CD4-positive, alpha-beta T cell treated with Interleukin-12 subunit alpha and Interleukin-12 subunit beta, for 1 hour (primary cell): ENCODE measurements around the gene TSEN2.

Experiments
- DNase-seq: peaks from one replicate; pipeline ENCODE4 v3.0.0-alpha.2; 2020

Gene TSEN2

DNA sequence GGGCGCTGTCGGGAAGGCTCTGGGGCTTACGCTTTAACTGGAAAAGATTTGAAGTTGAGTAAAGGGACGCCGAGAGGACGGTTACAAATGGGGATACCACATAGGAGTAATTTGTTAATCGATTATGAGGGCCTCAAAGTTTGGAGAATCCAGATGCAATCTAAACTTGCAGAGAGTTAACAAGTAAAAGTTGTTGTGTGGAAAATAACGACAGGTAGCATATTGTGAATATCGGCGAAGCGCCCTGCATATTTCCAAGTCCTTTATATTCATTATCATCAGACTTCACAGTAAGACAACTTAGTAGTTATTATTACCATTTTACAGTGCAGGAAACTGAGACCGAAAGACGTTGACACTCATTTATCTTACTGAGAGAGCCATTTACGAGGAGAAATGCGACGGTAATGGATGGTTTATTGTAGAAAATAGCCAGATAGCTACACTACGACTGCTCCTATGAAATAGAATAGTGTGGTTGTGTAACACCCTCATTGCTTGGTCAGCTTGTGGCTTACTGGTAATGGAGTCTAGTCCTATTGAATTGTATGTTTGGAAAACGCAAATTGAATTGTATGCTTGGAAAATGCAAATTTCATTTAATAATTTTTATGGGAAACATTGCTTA lies 73.3 kb downstream of the TSEN2 start:
- no peak for DNase-seq

DNA sequence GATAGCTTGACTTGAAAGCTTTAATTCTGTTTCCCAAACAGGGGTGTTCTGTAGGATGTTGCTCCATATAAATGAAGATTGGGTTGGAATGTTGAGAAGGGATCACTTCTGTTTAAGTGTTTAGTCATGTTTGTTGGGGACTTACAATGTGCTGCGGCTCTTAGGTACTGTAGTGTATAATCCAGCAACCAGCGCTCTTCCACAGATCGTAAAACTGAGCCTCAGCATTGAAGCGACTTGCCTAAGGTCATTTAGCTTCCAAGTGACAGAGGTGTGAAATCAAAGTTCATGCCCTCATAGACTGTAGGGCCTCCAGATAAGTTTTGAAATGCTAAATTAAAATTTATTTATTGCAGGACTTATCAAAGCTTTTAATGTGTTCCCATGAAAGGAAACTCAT lies 74.4 kb downstream of the TSEN2 start:
- no peak for DNase-seq

DNA sequence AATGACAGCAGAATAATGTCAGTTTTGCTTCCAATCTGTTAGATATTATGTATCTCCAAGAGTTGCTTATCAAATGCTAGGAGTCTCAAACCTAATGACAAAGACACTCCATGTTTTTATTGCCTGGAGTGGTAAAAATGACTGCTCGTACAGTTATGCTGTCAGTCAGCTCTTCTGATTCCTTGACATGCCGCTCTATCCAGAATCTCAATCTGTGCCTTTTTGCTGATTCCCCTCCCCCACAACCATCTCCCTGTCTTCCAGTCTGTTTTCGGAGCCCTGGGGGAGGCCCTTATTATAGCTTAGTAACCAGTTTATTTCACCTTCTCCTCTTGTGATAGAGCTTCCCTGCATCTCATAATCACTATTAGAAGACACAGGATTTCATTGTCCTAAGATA lies 75.2 kb downstream of the TSEN2 start:
- no peak for DNase-seq

DNA sequence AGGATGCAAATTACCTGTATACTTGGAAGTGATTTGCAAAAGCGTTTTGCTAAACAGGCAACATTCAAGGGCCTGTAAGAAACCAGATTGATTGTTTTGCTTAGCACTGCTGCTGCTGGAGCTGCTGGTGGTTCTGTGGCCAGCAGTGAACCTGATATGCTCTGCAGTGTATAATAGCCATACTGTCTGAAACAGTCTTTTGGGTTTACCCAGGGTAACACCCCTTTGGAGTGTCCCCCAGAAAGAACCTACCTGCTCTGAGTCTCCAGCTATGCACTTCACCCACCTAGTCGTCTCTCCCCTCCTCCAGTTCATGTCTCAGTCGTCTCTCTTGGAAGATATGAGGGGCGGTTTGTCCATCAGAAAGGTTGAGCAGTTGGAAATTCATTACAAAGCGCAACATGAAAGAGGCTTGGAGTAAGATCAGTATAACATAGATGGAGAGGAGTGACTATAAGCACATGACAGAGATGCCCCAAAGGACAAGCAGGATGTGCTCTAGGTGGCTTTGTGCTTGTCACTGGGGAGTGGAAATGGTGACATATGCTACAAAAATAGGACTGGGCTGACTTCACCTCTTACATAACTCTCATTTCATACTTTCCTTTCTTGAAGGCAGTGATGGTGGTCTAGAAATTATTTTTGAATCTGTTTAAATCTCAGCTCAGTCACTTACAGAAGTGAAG lies 76.4 kb downstream of the TSEN2 start:
- no peak for DNase-seq

DNA sequence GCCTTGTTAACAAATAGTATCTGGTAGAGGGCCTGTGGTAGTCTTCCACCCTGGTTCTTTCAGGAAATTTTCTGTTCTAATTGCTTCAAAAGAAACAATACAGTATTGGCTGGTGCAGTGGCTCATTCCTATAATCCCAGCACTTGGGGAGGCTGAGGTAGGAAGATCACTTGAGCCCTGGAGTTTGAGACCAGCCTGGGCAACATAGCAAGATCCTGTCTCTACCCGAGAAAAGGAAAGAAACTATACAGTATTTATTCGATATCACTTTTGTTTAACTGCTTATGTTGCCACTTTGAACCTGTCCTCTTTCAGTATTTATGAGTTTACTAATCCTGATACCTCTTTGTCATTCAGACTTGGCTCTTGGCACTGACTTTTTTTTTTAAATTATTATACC lies 77.1 kb downstream of the TSEN2 start:
- DNase-seq = no peak

DNA sequence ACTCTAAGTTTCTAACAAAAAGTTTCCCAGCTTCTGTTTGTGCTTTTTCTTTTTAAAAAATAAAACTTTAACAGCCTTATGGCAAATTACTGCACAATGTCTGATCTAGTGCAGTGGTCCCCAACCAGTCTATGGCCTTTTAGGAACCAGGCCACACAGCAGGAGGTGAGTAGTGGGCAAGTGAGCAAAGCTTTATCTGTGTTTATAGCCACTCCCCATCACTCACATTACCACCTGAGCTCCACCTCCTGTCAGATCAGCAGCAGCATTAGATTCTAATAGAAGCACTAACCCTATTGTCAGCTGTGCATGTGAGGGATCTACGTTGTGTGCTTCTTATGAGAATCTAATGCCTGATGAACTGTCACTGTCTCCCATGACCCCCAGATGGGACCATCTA lies 78.2 kb downstream of the TSEN2 start:
- DNase-seq = no peak

DNA sequence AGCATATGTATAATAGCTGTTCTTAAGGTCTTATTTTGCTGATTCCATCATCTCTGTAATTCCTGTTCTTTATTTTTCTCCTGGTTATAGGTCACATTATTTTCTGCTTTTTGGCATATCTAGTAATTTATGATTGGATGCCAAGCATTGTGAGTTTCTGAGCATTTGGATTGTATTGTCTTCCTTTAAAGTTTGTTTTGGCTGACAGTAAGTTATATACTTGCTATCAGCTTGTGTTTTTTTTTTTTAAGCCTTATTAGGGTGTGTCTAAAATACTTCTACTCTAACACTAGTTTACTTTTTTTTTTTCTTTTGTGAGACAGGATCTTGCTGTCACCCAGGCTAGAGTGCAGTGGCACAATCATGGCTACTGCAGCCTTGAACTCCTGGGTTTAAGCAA lies 82.7 kb downstream of the TSEN2 start:
- DNase-seq = no peak

DNA sequence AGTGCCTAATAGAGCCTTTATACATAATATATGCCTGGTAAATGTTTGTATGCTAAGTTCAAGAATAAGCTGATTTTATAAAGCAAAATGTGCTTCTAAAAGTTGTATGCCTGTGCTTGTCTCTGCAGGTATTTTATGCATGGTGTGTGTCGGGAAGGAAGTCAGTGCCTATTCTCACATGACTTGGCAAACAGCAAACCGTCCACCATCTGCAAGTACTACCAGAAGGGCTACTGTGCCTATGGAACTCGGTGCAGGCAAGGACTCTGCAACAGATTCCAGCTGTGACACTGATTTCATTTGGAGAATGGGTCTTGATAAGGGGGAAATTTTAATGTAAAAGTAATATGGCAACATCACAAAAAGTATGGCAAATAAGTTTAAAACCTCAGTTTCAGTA lies 84.5 kb downstream of the TSEN2 start:
- DNase-seq = no peak

DNA sequence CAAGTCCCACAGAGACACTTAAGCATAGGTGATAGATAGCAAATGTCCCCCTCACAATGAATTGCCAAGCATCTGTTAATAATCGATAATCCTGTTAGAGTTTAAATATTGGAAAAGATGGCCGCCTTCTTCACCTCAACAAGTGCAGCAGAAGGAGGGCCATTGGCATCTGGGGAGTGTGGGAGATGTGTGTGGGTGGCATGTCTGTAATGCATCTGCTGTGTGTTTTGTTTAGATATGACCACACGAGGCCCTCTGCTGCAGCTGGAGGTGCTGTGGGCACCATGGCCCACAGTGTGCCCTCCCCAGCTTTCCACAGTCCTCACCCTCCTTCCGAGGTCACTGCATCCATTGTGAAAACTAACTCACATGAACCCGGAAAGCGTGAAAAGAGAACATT lies 85.6 kb downstream of the TSEN2 start:
- no peak for DNase-seq

DNA sequence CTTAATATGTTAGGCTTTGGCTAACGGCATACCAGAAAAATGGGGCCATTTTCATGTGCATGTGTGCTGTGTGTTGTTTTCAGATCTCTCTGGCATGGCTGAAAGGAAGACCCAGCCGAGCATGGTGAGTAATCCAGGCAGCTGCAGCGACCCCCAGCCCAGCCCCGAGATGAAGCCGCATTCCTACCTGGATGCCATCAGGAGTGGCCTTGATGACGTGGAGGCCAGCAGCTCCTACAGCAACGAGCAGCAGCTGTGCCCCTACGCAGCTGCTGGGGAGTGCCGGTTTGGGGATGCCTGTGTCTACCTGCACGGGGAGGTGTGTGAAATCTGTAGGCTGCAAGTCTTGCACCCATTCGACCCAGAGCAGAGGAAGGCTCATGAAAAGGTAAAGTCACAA lies 87.7 kb downstream of the TSEN2 start:
- DNase-seq = no peak

DNA sequence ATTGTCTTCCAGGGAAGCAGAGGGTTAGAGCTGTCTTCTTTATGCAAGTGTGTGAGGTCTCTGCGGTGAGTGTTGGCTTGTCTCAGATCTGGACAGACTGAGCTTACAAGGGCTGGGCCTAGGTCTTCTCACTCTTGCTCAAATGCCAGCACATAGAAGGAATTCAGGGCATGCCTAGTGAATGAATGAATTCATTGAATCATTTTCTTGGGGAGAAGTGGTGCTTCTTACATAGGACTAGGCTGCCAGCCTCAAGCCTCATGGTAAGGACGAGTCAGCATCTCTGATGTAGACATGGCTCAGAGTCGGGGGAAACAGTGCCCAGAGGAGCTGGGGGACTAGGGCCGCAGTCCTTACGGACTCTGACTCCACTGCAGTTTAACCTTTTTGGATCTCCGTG lies 89.9 kb downstream of the TSEN2 start:
- DNase-seq = no peak

DNA sequence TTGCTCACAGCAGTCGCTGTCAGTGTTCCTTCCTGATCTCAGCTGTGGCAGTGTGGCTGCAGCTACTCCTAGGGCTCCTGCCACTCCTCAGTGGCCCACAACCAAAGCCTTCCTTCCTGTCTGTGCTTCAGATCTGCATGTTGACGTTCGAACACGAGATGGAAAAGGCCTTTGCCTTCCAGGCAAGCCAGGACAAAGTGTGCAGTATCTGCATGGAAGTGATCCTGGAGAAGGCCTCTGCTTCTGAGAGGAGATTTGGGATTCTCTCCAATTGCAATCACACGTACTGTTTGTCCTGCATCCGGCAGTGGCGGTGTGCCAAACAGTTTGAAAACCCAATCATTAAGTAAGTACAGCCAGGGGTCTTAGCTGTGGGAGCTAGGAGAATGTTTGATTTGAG lies 90.4 kb downstream of the TSEN2 start:
- DNase-seq = no peak

DNA sequence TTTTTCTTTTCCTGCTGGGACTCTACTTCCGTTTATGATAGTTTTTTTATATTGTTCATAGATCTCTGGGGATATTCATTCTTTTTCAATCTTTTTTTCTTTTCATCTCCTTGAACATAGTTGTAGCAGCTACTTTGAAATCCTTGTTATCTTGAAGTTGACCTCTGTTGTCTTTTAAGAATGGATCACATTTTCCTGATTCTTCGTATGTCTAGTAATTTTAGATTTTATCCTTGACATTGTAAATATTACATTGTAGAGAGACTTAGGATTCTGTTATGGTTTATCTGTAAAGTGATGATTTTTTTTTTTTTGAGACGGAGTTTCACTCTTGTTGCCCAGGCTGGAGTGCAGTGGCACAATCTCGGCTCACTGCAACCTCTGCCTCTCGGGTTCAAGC lies 93.1 kb downstream of the TSEN2 start:
- no peak for DNase-seq

DNA sequence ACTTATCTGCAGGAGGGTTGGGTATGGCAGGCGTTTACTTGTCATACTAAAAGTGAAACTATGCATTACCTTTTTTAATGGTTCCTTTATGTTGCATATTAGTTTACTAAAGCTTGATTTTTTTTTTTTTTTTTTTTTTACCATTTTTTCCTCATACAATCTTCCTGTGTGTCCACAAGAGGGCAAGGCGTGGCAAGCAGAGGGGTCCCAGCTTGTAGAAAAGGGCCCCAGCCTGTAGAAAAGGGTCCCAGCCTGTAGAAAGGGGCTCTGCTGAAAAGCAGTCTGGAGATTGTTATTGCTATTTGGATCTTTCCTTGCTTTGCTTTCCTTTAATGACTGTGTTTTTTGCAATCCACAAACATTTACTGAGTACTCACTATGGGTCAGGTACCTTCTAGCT lies 94.5 kb downstream of the TSEN2 start:
- DNase-seq = no peak

DNA sequence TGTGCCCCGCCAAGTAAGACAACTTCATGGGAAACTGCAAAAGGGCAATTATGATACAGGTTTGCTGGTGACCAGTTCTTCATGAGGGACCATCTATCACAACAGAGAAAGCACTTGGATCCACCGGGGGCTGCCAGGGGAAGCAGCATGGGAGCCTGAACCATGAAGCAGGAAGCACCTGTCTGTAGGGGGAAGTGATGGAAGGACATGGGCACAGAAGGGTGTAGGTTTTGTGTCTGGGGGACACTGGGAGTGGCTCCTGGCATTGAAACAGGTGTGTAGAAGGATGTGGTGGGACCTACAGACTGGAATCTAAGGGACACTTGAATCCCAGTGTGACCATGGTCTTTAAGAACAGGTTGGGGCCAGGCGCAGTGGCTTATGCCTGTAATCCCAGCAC lies 95.2 kb downstream of the TSEN2 start:
- no peak for DNase-seq

DNA sequence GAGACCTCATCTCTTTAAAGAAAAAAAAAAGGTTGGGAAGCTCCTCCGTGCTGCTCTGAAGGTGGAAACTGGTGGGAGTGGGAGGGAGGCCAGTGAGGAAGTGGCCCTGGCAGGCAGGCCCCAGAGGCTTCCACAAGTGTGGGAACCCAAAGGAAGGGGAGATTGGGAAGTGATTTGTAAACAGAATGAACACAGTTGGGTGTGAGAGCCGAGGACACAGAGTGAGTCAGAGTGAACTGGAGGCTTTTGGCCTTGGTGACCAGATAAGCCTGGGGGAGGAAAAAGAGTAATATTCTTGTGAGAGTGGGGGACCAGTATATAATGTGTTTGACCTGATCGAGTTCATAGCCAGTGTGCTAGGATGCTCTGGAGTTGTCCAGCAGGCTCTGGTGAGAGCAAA lies 95.6 kb downstream of the TSEN2 start:
- DNase-seq = no peak

DNA sequence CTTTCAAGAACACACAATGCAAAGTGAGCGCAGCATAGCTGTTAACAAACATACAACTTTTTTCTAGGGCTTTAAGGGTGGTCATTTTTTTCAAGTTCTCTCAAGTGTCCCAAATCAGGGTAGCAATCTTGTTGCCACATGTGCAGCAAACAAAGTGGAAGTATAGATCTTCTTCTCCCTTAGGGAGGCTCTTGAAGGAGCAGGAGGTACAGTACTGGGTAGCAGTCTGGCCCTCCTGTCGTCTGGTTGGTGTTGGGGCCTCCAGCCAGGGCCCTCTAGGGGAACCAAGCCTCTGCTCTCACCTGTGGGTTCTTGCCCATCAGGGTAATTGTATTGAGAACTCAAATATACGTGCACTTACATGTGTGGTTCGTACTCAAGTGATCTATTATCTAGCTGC lies 98.5 kb downstream of the TSEN2 start:
- DNase-seq = no peak
